ENCODE data around the gene FABP1.

FABP1 gene

DNA sequence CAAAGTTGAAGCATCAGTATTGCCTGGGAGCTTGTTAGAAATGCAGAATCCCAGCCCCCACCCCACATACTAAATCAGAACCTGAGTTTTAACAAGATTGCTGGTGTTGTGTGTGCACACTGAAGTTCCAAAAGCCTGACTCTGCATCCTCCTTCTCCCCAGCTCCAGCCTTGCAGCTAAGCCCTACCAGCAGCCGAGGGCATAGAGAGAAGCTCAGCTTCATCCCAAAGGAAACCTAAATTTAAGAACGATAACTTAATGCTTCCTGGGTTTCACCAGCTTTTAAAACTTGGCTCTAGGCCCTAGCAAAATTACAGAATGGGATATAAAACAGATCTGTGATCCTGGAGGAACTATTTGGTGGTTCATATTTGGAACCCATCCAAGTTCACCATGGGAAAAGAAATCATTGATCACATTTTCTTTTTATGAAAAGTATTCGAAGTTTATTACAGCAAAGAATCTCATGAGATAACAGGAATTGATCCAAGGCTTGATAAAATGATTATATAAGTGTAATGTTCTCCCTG, 49.2 kb downstream of the FABP1 start:
- WGBS, 2 experiments (ENCODE audit: insufficient coverage in 2 of 2), result 57 to 86% methylated on average over 1 to 2 of the region's 3 CpGs
- Histone ChIP-seq H3K4me1 (ENCODE audit: control insufficient read depth, insufficient read depth, low read length, poor library complexity, severe bottlenecking) (no peaks in the 10 kb centered on the region), H3K9me3 (ENCODE audit: control insufficient read depth, low read length) (peaks cover 5% of the 10 kb centered on the region), H3K4me3 (ENCODE audit: extremely low read depth, insufficient read depth, low read length, poor library complexity, severe bottlenecking) (no peak overlapping the region), H3K27ac (ENCODE audit: low read depth, low read length, severe bottlenecking) (no peak overlapping the region), H3K36me3 (ENCODE audit: control insufficient read depth, insufficient read depth, low read length) (no peaks in the 10 kb centered on the region)

DNA sequence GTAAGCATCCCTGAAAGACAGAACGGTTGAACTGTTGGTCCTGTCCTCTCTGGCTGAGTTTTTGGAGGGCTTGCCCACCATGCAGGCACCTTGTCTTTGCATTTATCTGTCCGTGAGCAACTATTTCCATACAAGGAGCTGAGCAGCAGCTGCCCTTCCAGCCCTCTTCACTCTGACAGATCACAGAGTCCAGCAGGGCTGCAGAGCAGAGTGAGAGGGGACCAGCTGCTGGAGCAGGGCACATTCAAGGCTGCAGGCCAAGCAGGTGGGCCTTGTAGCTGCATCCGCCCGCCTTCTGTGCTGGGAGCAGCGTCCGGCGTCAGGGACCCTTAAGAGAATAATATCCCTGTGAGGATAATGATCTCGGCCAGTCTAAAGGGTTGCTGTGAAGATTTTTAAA, 50.8 kb downstream of the FABP1 start:
- H3K27ac ChIP-seq (ENCODE audit: low read depth, low read length, severe bottlenecking), result no peak overlapping the region
- WGBS, 2 experiments (ENCODE audit: insufficient coverage in 2 of 2), result 92 to 95% methylated on average over 7 to 8 of the region's 8 CpGs

DNA sequence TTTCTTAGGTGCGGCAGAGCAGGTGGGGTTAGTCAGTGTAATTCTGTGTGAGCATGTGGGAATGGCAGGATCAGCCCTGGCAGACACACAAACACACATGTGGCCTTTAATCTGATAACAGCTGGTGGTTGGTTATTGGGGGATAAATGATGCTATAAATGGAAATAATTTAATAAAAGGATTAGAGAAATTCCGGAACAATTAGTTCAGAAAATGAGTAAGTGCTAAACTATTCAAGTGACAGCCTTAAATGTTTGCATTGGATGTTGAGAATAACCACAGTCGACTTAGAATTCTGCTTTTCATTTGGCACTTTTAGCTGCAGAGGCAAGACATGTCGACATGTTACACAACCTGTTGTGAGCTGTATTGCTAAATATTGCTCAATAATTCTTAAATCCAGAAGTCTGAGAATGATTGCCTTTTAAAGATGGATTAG, 53.0 kb downstream of the FABP1 start:
- Histone ChIP-seq H3K4me1 (ENCODE audit: control insufficient read depth, insufficient read depth, low read length, poor library complexity, severe bottlenecking) (no peaks in the 10 kb centered on the region), H3K36me3 (ENCODE audit: control insufficient read depth, insufficient read depth, low read length) (no peaks in the 10 kb centered on the region), H3K27ac (ENCODE audit: low read depth, low read length, severe bottlenecking) (no peak overlapping the region), H3K9me3 (ENCODE audit: control insufficient read depth, low read length) (peaks cover 5% of the 10 kb centered on the region), H3K4me3 (ENCODE audit: extremely low read depth, insufficient read depth, low read length, poor library complexity, severe bottlenecking) (no peak overlapping the region)
- 85 to 91% methylated on average over 2 to 3 of the region's 4 CpGs for WGBS, 2 experiments (ENCODE audit: insufficient coverage in 2 of 2)

More for the DNA sequence above, 50.8 kb downstream of the FABP1 start:
- Histone ChIP-seq H3K36me3 (ENCODE audit: control insufficient read depth, insufficient read depth, low read length) (no peaks in the 10 kb centered on the region), H3K9me3 (ENCODE audit: control insufficient read depth, low read length) (peaks cover 5% of the 10 kb centered on the region), H3K4me1 (ENCODE audit: control insufficient read depth, insufficient read depth, low read length, poor library complexity, severe bottlenecking) (no peaks in the 10 kb centered on the region), H3K4me3 (ENCODE audit: extremely low read depth, insufficient read depth, low read length, poor library complexity, severe bottlenecking) (no peak overlapping the region)

DNA sequence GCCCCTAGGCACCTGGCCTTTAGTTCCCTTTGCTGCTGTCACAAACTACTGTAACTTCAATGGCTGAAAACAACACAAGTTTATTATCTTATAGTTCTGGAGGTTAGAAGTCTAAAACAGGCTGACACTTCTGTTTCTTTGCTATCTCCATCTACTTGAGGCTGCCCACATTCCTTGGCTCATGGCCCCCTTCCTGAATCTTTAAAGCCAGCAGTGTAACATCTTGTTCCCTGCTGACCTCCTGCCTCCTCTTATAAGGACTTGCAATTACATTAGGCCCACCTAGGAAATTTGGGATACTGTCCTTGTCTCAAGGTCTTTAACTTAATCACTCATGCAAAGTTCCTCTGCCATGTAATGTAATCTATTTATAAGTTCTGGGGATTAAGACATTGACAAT, 53.7 kb downstream of the FABP1 start:
- Histone ChIP-seq H3K9me3 (ENCODE audit: control insufficient read depth, low read length) (peaks cover 5% of the 10 kb centered on the region), H3K4me3 (ENCODE audit: extremely low read depth, insufficient read depth, low read length, poor library complexity, severe bottlenecking) (no peak overlapping the region), H3K27ac (ENCODE audit: low read depth, low read length, severe bottlenecking) (no peak overlapping the region), H3K36me3 (ENCODE audit: control insufficient read depth, insufficient read depth, low read length) (no peaks in the 10 kb centered on the region), H3K4me1 (ENCODE audit: control insufficient read depth, insufficient read depth, low read length, poor library complexity, severe bottlenecking) (no peaks in the 10 kb centered on the region)

Measured in mesodermal cell (in vitro differentiated cells).